KOPT-K1 (cell line): ENCODE measurements around the gene COPS4.
"Not testable (repeated sequence)": the region's sequence is repeated elsewhere in the genome, so short reads cannot be mapped to it uniquely, and the experiment has no call there.

Source experiments
- H3K27ac ChIP-seq: fragments of 200-600 bp; sonication (generic); 2 replicates; pipeline ENCODE4 v1.5.1; 2016; ENCODE audit warnings: antibody characterized with exemption, mild to moderate bottlenecking, low read depth, low read length; ENCODE audit not compliant: poor library complexity, severe bottlenecking
- H3K36me3 ChIP-seq: fragments of 200-600 bp; sonication (generic); 2 replicates; pipeline ENCODE4 v1.5.1; 2017; ENCODE audit warnings: antibody characterized with exemption, mild to moderate bottlenecking, low read length, moderate library complexity; ENCODE audit not compliant: insufficient read depth
- H3K9me3 ChIP-seq: fragments of 200-600 bp; sonication (generic); 2 replicates; pipeline ENCODE4 v1.5.1; 2017; ENCODE audit warnings: antibody characterized with exemption, low read length, mild to moderate bottlenecking; ENCODE audit not compliant: insufficient read depth, poor library complexity, severe bottlenecking

The COPS4 gene

GRCh38 chr4:83012687-83013419 lies 22.1 kb upstream of the COPS4 start:
- no peaks in the 10 kb centered on the region for H3K36me3 ChIP-seq
- peak overlapping the region; percentile 91 for H3K27ac ChIP-seq
- no peaks in the 10 kb centered on the region for H3K9me3 ChIP-seq

DNA sequence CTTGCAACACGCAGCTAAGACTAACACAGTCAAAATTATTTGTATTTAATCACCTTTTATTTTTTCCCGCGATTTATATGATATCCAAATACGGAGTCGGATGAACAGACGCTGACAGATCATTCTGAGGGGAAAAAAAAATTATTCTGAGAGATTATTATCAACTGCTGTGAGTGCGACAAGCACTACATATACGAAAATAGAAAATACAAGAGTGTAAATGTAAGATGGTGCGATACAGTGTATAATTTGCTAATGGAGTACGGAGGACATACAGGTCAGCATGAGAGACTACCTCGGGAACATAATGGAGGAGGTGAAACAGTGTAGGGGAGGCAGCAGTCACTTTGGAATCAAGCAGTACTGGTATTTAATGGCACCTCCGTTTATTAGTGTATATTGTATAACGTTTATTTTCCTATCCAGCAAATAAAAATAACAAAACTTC lies 21.5 kb upstream of the COPS4 start:
- no peaks in the 10 kb centered on the region for H3K9me3 ChIP-seq
- peak overlapping the region; percentile 88 for H3K27ac ChIP-seq
- no peaks in the 10 kb centered on the region for H3K36me3 ChIP-seq

DNA sequence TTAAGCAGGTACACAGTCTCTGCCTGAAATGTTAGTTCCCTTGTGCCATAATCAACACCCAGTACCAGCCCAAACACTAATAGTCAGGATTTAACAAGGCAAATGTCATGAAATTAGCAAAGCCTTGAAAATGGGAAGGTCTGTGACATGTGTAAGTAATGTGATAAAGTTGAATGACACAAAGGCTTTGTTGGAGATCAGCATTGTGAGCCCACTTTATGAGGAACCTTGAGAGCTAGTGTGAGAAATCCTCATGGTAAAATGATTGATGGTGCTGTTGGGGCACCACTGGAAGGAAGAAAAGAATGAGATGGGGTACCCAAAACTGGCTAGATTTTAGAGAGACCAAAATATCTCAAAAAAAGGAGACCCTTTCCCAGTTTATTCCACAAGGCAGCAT lies 21.1 kb upstream of the COPS4 start:
- H3K9me3 ChIP-seq: no peaks in the 10 kb centered on the region
- H3K27ac ChIP-seq: peak overlapping the region; percentile 88
- no peaks in the 10 kb centered on the region for H3K36me3 ChIP-seq

- Histone ChIP-seq H3K27ac (no peak overlapping the region), H3K36me3 (no peaks in the 10 kb centered on the region), H3K9me3 (peaks cover 1% of the 10 kb centered on the region)
These were observed 15.0 kb upstream of the COPS4 start for GRCh38 chr4:83019794-83020494.

DNA sequence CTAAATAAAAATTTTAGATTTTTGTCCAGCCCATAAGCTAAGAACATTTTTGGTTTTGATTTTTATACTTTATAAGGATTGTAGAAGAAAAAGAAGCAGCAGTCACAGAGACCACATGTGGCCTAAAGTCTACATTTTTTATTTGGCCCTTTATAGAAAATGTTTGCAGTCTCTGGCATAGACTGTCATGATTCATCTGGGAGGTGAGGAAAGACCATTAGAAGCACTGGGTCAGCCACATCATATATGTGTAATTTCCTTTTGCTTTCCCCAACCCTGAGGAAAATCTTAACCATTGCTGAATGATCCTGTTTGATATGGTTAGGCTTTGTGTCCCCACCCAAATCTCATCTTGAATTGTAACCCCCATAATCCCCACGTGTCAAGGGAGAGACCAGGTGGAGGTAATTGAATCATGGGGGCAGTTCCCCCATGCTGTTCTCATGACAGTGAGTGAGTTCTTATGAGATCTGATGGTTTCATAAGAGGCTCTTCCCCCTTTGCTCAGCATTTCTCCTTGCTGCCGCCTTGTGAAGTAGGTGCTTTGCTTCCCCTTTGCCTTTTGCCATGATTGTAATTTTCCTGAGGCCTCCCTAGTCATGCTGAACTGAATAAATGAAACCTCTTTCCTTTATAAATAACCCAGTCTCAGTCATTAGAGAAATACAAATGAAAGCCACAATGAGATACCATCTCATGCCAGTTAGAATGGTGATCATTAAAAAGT lies 12.1 kb upstream of the COPS4 start:
- no peak overlapping the region for H3K27ac ChIP-seq
- H3K36me3 ChIP-seq: no peaks in the 10 kb centered on the region
- H3K9me3 ChIP-seq: peaks cover 4% of the 10 kb centered on the region

DNA sequence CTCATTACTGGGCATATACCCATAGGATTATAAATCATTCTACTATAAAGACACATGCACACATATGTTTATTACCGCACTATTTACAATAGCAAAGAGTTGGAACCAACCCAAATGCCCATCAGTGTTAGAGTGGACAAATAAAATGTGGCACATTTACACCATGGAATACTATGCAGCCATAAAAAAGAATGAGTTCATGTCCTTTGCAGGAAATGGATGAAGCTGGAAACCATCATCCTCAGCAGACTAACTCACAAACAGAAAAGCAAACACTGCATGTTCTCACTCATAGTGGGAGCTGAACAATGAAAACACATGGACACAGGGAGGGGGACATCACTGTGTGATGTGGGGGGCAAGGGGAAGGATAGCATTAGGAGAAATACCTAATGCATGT lies 11.4 kb upstream of the COPS4 start:
- not testable (repeated sequence) for H3K27ac ChIP-seq, H3K36me3 ChIP-seq, H3K9me3 ChIP-seq

DNA sequence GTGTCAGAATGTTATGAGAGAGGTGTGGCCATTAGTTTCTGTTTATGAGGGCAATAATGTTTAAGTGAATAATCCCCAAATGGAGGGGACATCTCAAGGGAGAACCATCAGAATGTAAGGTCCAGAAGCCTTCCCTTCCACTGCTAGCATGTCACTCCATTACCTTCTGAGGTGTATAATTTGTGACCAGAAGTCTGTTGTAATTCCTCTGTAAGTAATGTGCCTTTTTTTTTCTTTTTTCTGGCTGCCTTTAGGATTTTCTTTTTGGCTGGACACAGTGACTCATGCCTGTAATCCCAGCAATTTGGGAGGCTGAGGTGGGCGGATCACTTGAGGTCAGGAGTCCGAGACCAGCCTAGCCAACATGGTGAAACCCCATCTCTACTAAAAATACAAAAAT lies 10.8 kb upstream of the COPS4 start:
- H3K27ac ChIP-seq: no peak overlapping the region
- H3K36me3 ChIP-seq: no peaks in the 10 kb centered on the region

DNA sequence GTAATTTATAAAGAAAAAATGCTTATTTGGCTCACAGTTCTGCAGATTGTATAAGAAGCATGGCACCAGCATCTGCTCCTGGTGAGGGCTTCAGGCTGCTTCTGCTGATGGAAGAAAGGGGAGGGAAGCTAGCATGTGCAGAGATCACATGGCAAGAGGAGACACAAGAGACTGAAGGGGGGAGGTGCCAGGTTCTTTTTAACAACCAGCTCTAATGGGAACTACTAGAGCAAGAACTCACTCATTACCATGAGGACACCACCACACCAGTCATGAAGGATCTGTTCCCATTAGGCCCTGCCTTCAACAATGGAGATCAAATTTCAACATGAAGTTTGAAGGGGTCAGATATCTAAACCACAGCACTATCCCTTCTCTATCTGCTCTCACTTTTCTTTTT lies 9.4 kb upstream of the COPS4 start:
- H3K27ac ChIP-seq: no peak overlapping the region
- H3K36me3 ChIP-seq: no peaks in the 10 kb centered on the region
- peaks cover 4% of the 10 kb centered on the region for H3K9me3 ChIP-seq

More for the DNA sequence above, 10.8 kb upstream of the COPS4 start:
- H3K9me3 ChIP-seq: peaks cover 4% of the 10 kb centered on the region

DNA sequence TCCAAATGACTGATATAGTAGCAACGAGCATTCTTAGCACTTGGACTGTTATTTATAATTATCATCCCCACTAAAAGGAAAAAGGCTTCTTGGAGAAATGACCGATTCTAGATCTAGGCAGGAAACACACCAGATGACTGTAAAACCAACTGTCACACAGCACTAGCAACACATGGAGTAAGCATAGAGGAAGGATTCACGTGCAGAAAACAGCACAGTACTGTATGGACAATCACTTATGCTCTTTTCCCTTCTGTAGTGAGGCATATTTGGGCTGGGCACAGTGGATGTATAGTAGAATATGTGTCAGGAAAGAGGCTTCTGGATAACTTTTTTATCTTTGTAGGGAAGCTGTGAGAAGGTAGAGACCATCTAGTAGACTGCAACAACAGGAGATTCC lies 6.0 kb upstream of the COPS4 start:
- Histone ChIP-seq H3K27ac (no peak overlapping the region), H3K9me3 (peaks cover 4% of the 10 kb centered on the region)

GRCh38 chr4:83029688-83030087 lies 5.3 kb upstream of the COPS4 start:
- Histone ChIP-seq H3K27ac (no peak overlapping the region), H3K9me3 (peaks cover 4% of the 10 kb centered on the region), H3K36me3 (no peaks in the 10 kb centered on the region)

More for the DNA sequence above, 6.0 kb upstream of the COPS4 start:
- H3K36me3 ChIP-seq: no peaks in the 10 kb centered on the region

- no peaks in the 10 kb centered on the region for H3K9me3 ChIP-seq
- no peak overlapping the region for H3K27ac ChIP-seq
- H3K36me3 ChIP-seq: no peaks in the 10 kb centered on the region
These were observed 2.1 kb downstream of the COPS4 start for GRCh38 chr4:83036991-83037665.

DNA sequence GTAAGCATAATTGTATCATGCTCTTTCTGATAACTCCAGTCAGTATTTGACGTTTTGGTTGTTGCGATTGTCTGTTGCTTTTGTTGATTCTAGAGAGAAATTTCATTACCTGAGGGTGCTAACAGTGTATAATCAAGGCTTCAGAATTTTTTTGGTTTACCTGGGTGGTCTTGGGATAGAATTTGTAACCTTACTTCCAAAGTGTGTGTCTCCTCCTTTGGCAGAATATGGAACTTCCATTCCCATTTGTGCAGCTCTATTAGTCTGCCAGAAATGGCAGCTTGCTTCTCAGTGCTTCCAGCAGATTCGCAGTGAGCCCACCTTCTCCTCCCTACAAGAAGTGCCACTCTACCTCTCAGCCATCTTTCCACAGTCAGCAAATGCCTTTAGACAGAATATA lies 5.3 kb downstream of the COPS4 start:
- no peaks in the 10 kb centered on the region for H3K9me3 ChIP-seq
- H3K27ac ChIP-seq: no peak overlapping the region
- no peaks in the 10 kb centered on the region for H3K36me3 ChIP-seq

DNA sequence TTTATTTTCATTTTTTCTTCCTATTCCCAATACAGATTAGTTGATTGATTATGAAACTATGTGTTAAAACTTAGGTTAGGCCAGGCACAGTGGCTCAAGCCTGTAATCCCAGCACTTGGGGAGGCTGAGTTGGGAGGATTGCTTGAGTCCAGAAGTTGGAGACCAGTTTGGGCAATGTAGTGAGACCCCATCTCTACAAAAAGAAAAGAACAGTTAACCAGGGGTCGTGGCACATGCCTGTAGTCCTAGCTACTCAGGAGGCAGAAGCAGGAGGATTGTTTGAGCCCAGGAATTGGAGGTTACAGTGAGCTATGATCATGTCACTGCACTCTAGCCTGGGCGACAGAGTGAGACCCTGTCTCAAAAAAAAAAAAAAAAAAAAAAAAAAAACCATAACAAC lies 8.2 kb downstream of the COPS4 start:
- not testable (repeated sequence) for H3K36me3 ChIP-seq, H3K9me3 ChIP-seq, H3K27ac ChIP-seq

- Histone ChIP-seq H3K9me3 (no peaks in the 10 kb centered on the region), H3K36me3 (peaks cover 9% of the 10 kb centered on the region; the same call in 1 of the 2 replicates), H3K27ac (no peak overlapping the region)
These were observed 8.9 kb downstream of the COPS4 start for GRCh38 chr4:83043801-83044407.
